Measurements from ENCODE around the gene CNTN1.

The CNTN1 gene

GRCh38 chr12:40770781-40771180 lies 78.5 kb downstream of the CNTN1 start:
- TF ChIP-seq CTCF (conservative IDR thresholded peaks at IDR 0.05; ENCODE audit: control insufficient read depth, insufficient read depth, low read depth, low read length): no peak
- no peak overlapping the region for H3K4me3 ChIP-seq (ENCODE audit: control insufficient read depth, low read depth, low read length)
- no peak for DNase-seq (ENCODE audit: low read depth)

DNA sequence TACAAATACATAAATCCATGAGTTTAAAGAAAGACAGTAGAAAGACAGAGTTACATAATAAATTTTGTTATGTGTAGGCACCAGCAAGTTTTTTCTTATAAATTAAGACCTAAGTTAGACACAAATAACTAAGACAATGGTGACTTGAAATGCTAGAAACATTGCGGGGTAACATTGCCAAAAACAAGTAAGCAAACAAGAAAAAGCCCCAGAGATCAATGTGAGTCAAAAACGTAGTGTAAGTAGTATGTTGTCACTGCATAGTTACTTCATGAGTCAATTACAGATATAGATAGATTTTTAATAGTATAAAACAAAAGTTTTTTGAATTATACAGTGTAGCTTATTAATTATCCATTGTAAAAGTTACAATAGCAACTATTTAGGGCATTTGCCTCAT lies 83.4 kb downstream of the CNTN1 start:
- peak; percentile 23 for DNase-seq (ENCODE audit: low read depth)
- no peak overlapping the region for H3K4me3 ChIP-seq (ENCODE audit: control insufficient read depth, low read depth, low read length)
- no peak for TF ChIP-seq CTCF (conservative IDR thresholded peaks at IDR 0.05; ENCODE audit: control insufficient read depth, insufficient read depth, low read depth, low read length)

DNA sequence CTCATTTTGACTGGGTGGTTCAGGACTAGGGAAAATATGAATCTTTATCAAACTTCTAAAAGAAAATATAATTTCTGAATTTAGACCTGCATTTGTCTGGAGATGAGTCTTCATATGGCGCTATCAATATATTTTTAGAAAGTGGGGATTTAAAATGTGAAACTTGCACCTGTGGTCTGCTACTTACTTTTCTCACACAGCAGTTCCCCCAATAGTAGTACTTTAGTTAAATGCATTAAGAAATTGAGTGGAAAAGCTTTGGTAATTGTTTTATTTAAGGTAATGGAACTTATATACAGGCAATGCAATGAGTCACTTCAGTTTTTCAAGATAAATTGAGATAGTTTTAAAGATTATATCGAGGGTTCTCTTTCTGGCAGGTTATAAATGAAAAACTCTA lies 91.9 kb downstream of the CNTN1 start:
- TF ChIP-seq CTCF (conservative IDR thresholded peaks at IDR 0.05; ENCODE audit: control insufficient read depth, insufficient read depth, low read depth, low read length): no peak
- H3K4me3 ChIP-seq (ENCODE audit: control insufficient read depth, low read depth, low read length): no peak overlapping the region
- no peak for DNase-seq (ENCODE audit: low read depth)

GRCh38 chr12:40788276-40788675 lies 96.0 kb downstream of the CNTN1 start:
- H3K4me3 ChIP-seq (ENCODE audit: control insufficient read depth, low read depth, low read length): no peak overlapping the region
- TF ChIP-seq CTCF (conservative IDR thresholded peaks at IDR 0.05; ENCODE audit: control insufficient read depth, insufficient read depth, low read depth, low read length): no peak
- no peak for DNase-seq (ENCODE audit: low read depth)

GRCh38 chr12:40792792-40793386 lies 100.7 kb downstream of the CNTN1 start:
- H3K4me3 ChIP-seq (ENCODE audit: control insufficient read depth, low read depth, low read length): no peak overlapping the region
- no peak for DNase-seq (ENCODE audit: low read depth)
- no peak for TF ChIP-seq CTCF (conservative IDR thresholded peaks at IDR 0.05; ENCODE audit: control insufficient read depth, insufficient read depth, low read depth, low read length)

GRCh38 chr12:40793471-40793870 lies 101.2 kb downstream of the CNTN1 start:
- TF ChIP-seq CTCF (conservative IDR thresholded peaks at IDR 0.05; ENCODE audit: control insufficient read depth, insufficient read depth, low read depth, low read length): no peak
- DNase-seq (ENCODE audit: low read depth): no peak

GRCh38 chr12:40794087-40794486 lies 101.8 kb downstream of the CNTN1 start:
- H3K4me3 ChIP-seq (ENCODE audit: control insufficient read depth, low read depth, low read length): no peak overlapping the region
- DNase-seq (ENCODE audit: low read depth): no peak
- TF ChIP-seq CTCF (conservative IDR thresholded peaks at IDR 0.05; ENCODE audit: control insufficient read depth, insufficient read depth, low read depth, low read length): no peak

More at GRCh38 chr12:40793471-40793870, 101.2 kb downstream of the CNTN1 start:
- no peak overlapping the region for H3K4me3 ChIP-seq (ENCODE audit: control insufficient read depth, low read depth, low read length)
